IMR-90 (cell line): ENCODE measurements around the gene CEP162. TPM values are rescaled to one million over a fixed set of nuclear protein-coding genes. Genes with fewer than 3 reads are reported as not detected.

Experiments used
- ATAC-seq: fragments of 200-7000 bp; cut with Tn5 transposase; 2 replicates; pipeline ENCODE4 v1.9.1; 2020; ENCODE audit warnings: low read depth, mild to moderate bottlenecking, moderate library complexity
- BruUV-seq: library from RNA; stranded (reverse); fragments of 400-500 nt; replicated peaks from 2 replicates; lab custom pipeline; 2021; lab: Mats Ljungman, UMichigan
- CTCF ChIA-PET: fragments of 300-600 bp; formaldehyde crosslinking; extraction: SDS; loops from one replicate; lab custom pipeline; 2021; ENCODE audit warnings: antibody characterized with exemption; lab: Yijun Ruan, JAX
- POLR2A ChIA-PET: fragments of 300-600 bp; sonication (Branson Sonifier 250); formaldehyde crosslinking; loops from one replicate; lab custom pipeline; 2022; ENCODE audit warnings: antibody characterized with exemption; ENCODE audit not compliant: unreplicated experiment; lab: Charles Lee
- DNase-seq: peaks from one replicate; pipeline ENCODE4 v3.0.0; 2013
- H2AFZ ChIP-seq: replicated peaks from 2 replicates; pipeline ENCODE3; 2013; ENCODE audit warnings: low read length, mild to moderate bottlenecking; ENCODE audit not compliant: poor library complexity
- H2AK5ac ChIP-seq: 2 replicates; pipeline ENCODE4 v1.6.1; 2013; ENCODE audit warnings: low read depth, low read length, inconsistent platforms
- H2AK9ac ChIP-seq: replicated peaks from 2 replicates; pipeline ENCODE3; 2013; ENCODE audit warnings: mild to moderate bottlenecking, low read depth, low read length, moderate library complexity; ENCODE audit not compliant: poor library complexity
- H2BK120ac ChIP-seq: 2 replicates; pipeline ENCODE4 v1.6.1; 2013; ENCODE audit warnings: low read depth, low read length, inconsistent platforms
- H2BK15ac ChIP-seq: 3 replicates; pipeline ENCODE4 v1.6.1; 2013; ENCODE audit warnings: low read depth, low read length, inconsistent platforms
- H2BK20ac ChIP-seq: 2 replicates; pipeline ENCODE4 v1.6.1; 2013; ENCODE audit warnings: low read depth, mild to moderate bottlenecking, inconsistent platforms, low read length, moderate library complexity
- H2BK5ac ChIP-seq: 2 replicates; pipeline ENCODE4 v1.6.1; 2013; ENCODE audit warnings: mild to moderate bottlenecking, low read depth, low read length, inconsistent platforms; ENCODE audit not compliant: poor library complexity, severe bottlenecking
- H3K14ac ChIP-seq: replicated peaks from 2 replicates; pipeline ENCODE4 v1.6.1; 2013; ENCODE audit warnings: low read depth, low read length, inconsistent platforms
- H3K18ac ChIP-seq: 2 replicates; pipeline ENCODE4 v1.6.1; 2013; ENCODE audit warnings: low read depth, low read length, control low read depth
- H3K23ac ChIP-seq: 2 replicates; pipeline ENCODE4 v1.6.1; 2013; ENCODE audit warnings: low read depth, low read length, inconsistent platforms
- H3K27ac ChIP-seq: 2 replicates; pipeline ENCODE4 v1.5.1; 2013; ENCODE audit warnings: mild to moderate bottlenecking, control low read depth, low read length; ENCODE audit not compliant: insufficient read depth
- H3K27me3 ChIP-seq: 2 replicates; pipeline ENCODE4 v1.6.1; 2013; ENCODE audit warnings: low read length; ENCODE audit not compliant: control insufficient read depth, insufficient read depth
- H3K36me3 ChIP-seq: 2 replicates; pipeline ENCODE4 v1.6.1; 2013; ENCODE audit warnings: low read length, mixed read lengths; ENCODE audit not compliant: control insufficient read depth, insufficient read depth
- H3K4ac ChIP-seq: 2 replicates; pipeline ENCODE4 v1.6.1; 2013; ENCODE audit warnings: low read depth, low read length, inconsistent platforms
- H3K4me1 ChIP-seq: 2 replicates; pipeline ENCODE4 v1.6.1; 2013; ENCODE audit warnings: low read length, mixed read lengths; ENCODE audit not compliant: control insufficient read depth, insufficient read depth
- H3K4me2 ChIP-seq: 2 replicates; pipeline ENCODE4 v1.6.1; 2013; ENCODE audit warnings: low read depth, mild to moderate bottlenecking, control low read depth, low read length, moderate library complexity
- H3K4me3 ChIP-seq: 2 replicates; pipeline ENCODE4 v1.5.1; 2013; ENCODE audit warnings: low read depth, mild to moderate bottlenecking, control low read depth, low read length, moderate library complexity; ENCODE audit not compliant: insufficient read depth
- H3K56ac ChIP-seq: 2 replicates; pipeline ENCODE4 v1.6.1; 2013; ENCODE audit warnings: low read length, inconsistent platforms; ENCODE audit not compliant: insufficient read depth; ENCODE audit errors: extremely low read depth
- H3K79me1 ChIP-seq, 2 experiments: 2 replicates each; pipeline ENCODE4 v1.6.1; 2013; ENCODE audit warnings: low read length in 2 of 2, inconsistent platforms in 1 of 2, low read depth in 1 of 2
- H3K9ac ChIP-seq: 2 replicates; pipeline ENCODE4 v1.6.1; 2013; ENCODE audit warnings: low read depth, low read length, control low read depth
- H3K9me1 ChIP-seq: 2 replicates; pipeline ENCODE4 v1.6.1; 2013; ENCODE audit warnings: low read length, inconsistent platforms; ENCODE audit not compliant: insufficient read depth
- H3K9me3 ChIP-seq: 2 replicates; pipeline ENCODE4 v1.6.1; 2013; ENCODE audit warnings: low read length; ENCODE audit not compliant: control insufficient read depth, insufficient read depth
- H4K20me1 ChIP-seq: 2 replicates; pipeline ENCODE4 v1.6.1; 2013; ENCODE audit warnings: low read length, inconsistent platforms; ENCODE audit not compliant: insufficient read depth
- H4K5ac ChIP-seq: 2 replicates; pipeline ENCODE4 v1.6.1; 2013; ENCODE audit warnings: mild to moderate bottlenecking, low read depth, low read length, control low read depth
- H4K8ac ChIP-seq, 2 experiments: 2 replicates each; pipeline ENCODE4 v1.6.1; 2013; ENCODE audit warnings: low read depth in 2 of 2, low read length in 2 of 2, control low read depth in 1 of 2, inconsistent platforms in 1 of 2
- H4K91ac ChIP-seq: 2 replicates; pipeline ENCODE4 v1.6.1; 2013; ENCODE audit warnings: low read depth, low read length, inconsistent platforms; ENCODE audit not compliant: insufficient read depth
- BHLHE40 ChIP-seq: fragments of 150-350 bp; IDR thresholded peaks from 2 replicates; pipeline ENCODE4 v1.6.1; 2016; ENCODE audit warnings: mild to moderate bottlenecking, low read depth, low read length
- MAFK ChIP-seq: IDR thresholded peaks from 2 replicates; pipeline ENCODE4 v1.6.1; 2012; ENCODE audit warnings: low read depth, low read length, improper control_type of control experiment
- MAZ ChIP-seq: IDR thresholded peaks from 2 replicates; pipeline ENCODE4 v1.6.1; 2012; ENCODE audit warnings: low read depth, mild to moderate bottlenecking, low read length, improper control_type of control experiment, moderate library complexity, borderline replicate concordance
- NFE2L2 ChIP-seq: fragments of 150-350 bp; IDR thresholded peaks from 2 replicates; pipeline ENCODE4 v1.6.1; 2016; ENCODE audit warnings: low read depth, mild to moderate bottlenecking, low read length
- POLR2A ChIP-seq: IDR thresholded peaks from 2 replicates; pipeline ENCODE4 v1.6.1; 2012; ENCODE audit warnings: mild to moderate bottlenecking, low read depth, low read length
- RCOR1 ChIP-seq: IDR thresholded peaks from 2 replicates; pipeline ENCODE4 v1.6.1; 2012; ENCODE audit warnings: mild to moderate bottlenecking, low read length, improper control_type of control experiment; ENCODE audit not compliant: insufficient replicate concordance
- RFX5 ChIP-seq: IDR thresholded peaks from 2 replicates; pipeline ENCODE4 v1.8.0; 2012; ENCODE audit warnings: low read depth, mild to moderate bottlenecking, low read length, moderate library complexity
- SMC3 ChIP-seq: fragments of 150-350 bp; IDR thresholded peaks from 2 replicates; pipeline ENCODE4 v1.6.1; 2016; ENCODE audit warnings: low read depth, mild to moderate bottlenecking, antibody characterized with exemption, low read length, moderate library complexity
- WGBS, 2 experiments: methylation state at CpG; one replicate each; pipeline versions ENCODE4 v1.1.5 to v1.1.7; 2013; ENCODE audit warnings: missing lambda C conversion rate in 2 of 2; ENCODE audit not compliant: insufficient read length in 1 of 2; ENCODE audit errors: extremely low coverage in 2 of 2; 5-methylcytosine and 5-hydroxymethylcytosine counted together
- dilution Hi-C: fragments of 300-500 bp; cut with HindIII; formaldehyde crosslinking; loops from one replicate; pipeline ENCODE4 v1.14.3; 2018; ENCODE audit warnings: low sequenced_read_pairs; ENCODE audit not compliant: unreplicated experiment
- in situ Hi-C: fragments of 300-500 bp; cut with MboI; formaldehyde crosslinking; loops from 3 replicates; pipeline ENCODE4 v1.14.3; 2019; ENCODE audit warnings: low sequenced_read_pairs, inconsistent platforms, mixed read lengths
- intact Hi-C: fragments of 100-400 bp; cut with micrococcal nuclease; formaldehyde crosslinking; loops from 2 replicates; pipeline ENCODE4 v1.10.0; 2022
- polyA plus RNA-seq, 3 experiments: library from polyadenylated mRNA; depleted of rRNA; stranded (reverse); fragments of >200 nt; gene quantifications; 2 replicates each; pipeline ENCODE4 v1.2.3, GENCODE V29; 2012; ENCODE audit warnings: low replicate concordance in 1 of 3
- total RNA-seq: library from RNA; depleted of rRNA; stranded (reverse); fragments of >200 nt; gene quantifications from 2 replicates; pipeline ENCODE4 v1.2.3, GENCODE V29; 2012
- TF ChIP-seq, protein P1 (sequence below): conservative IDR thresholded peaks from 2 replicates; pipeline ENCODE4 v1.5.1; 2012; ENCODE audit warnings: mild to moderate bottlenecking, low read depth, low read length, improper control_type of control experiment

Gene CEP162
- total and polyA plus RNA-seq, 2 of the 4 experiments (the other 2 are of a cell fraction), result 1.2 to 1.6 TPM

DNA sequence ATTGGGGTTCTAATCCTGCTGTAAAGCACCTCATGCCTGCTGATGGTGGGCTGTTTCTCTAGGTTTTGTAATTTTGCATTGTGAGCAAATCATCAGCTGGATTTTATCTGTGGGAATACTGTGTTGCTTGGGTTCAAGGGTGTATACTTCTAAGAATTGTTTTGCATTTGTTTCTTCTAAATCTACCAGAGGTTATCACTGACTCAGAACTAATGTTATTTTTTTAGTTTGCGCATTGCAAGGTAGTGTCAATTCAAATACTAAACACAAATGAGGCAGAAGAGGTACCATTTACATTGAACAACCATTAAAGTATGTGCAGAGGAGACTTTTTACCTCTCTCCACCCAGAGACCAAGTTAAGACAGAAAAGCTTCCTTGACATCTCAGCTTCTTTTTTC, 60.0 kb downstream of the CEP162 start:
- Histone ChIP-seq H4K20me1 (no peaks in the 10 kb centered on the region), H3K79me1 (no peaks in the 10 kb centered on the region), H3K9me3 (no peaks in the 10 kb centered on the region), H3K27me3 (no peaks in the 10 kb centered on the region), H2AK9ac (no peak overlapping the region), H2BK120ac (no peak overlapping the region), H3K9me1 (no peaks in the 10 kb centered on the region; the same call in 1 of the 2 replicates), H3K27ac (no peak overlapping the region), H3K9ac (no peak overlapping the region), H3K4me2 (no peak overlapping the region), H4K5ac (no peak overlapping the region), H3K14ac (no peak overlapping the region), H3K18ac (no peak overlapping the region), H4K8ac (no peak overlapping the region), H2BK5ac (no peak overlapping the region), H3K23ac (no peak overlapping the region), H4K91ac (no peak overlapping the region), H3K4me1 (no peaks in the 10 kb centered on the region), H2AFZ (no peak overlapping the region), H2AK5ac (no peak overlapping the region), H3K56ac (no peak overlapping the region), H2BK15ac (no peak overlapping the region), H3K4me3 (no peak overlapping the region), H2BK20ac (no peak overlapping the region), H3K36me3 (0 out of 2 replicates have a peak, but pooled peaks cover 2% of the 10 kb centered on the region), H3K4ac (no peak overlapping the region)
- no peak for TF ChIP-seq RCOR1
- no peak for TF ChIP-seq POLR2A
- TF ChIP-seq, protein P1, sequence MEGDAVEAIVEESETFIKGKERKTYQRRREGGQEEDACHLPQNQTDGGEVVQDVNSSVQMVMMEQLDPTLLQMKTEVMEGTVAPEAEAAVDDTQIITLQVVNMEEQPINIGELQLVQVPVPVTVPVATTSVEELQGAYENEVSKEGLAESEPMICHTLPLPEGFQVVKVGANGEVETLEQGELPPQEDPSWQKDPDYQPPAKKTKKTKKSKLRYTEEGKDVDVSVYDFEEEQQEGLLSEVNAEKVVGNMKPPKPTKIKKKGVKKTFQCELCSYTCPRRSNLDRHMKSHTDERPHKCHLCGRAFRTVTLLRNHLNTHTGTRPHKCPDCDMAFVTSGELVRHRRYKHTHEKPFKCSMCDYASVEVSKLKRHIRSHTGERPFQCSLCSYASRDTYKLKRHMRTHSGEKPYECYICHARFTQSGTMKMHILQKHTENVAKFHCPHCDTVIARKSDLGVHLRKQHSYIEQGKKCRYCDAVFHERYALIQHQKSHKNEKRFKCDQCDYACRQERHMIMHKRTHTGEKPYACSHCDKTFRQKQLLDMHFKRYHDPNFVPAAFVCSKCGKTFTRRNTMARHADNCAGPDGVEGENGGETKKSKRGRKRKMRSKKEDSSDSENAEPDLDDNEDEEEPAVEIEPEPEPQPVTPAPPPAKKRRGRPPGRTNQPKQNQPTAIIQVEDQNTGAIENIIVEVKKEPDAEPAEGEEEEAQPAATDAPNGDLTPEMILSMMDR, result no peak
- TF ChIP-seq RFX5, result no peak
- no peak for TF ChIP-seq MAZ
- TF ChIP-seq SMC3, result no peak
- no peak for TF ChIP-seq NFE2L2
- no peak for TF ChIP-seq MAFK
- no peak for TF ChIP-seq BHLHE40
- dilution Hi-C loops, result no loop called here
- in situ Hi-C loops, result no loop called here
- POLR2A ChIA-PET, result no interaction called here
- DNase-seq, result no peak
- CTCF ChIA-PET, result no interaction called here
- BruUV-seq, result no TSS peak
- WGBS, 2 experiments, result no CpG with 5 or more reads among the region's 1 CpG
- no peak for ATAC-seq
- intact Hi-C loops, result no loop called here
